Measurements from ENCODE around the gene CWC22. TPM values are rescaled to one million over a fixed set of nuclear protein-coding genes. Genes with fewer than 3 reads are reported as not detected.

The CWC22 gene
- polyA plus RNA-seq, 1 of the 3 experiments (the other 2 are of a cell fraction): 2.7 TPM

DNA sequence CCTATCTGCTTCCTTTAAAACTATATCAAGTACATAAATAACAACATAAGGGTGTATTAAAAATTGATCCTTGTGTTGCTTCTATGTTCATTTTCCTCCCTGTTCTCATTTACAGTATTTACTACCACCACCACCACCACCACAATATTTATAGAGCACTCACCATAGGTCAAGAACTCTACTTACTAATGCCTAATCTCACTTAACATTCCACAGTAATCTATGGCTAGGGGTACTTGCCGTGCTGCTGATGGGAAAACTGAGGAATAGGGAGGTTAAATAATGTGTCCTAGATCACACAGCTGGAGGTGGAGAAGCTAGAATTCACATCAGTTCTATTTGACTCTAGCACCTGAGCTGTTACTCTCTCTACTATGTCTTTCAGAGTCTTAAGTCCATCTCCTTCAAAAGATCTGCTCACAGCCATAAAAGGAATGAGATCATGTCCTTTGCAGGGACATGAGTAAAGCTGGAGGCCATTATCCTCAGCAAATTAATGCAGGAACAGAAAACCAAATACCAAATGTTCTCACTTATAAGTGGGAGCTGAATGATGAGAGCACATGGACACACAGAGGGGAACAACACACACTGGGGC is 91.6 kb downstream of the CWC22 start:
- ChIA-PET POLR2A (no interaction called here), CTCF (interaction anchor here (1.3 kb wide), 1 partner anchor 17 kb away, joined by 6 read pairs; no protein-coding TSS in a partner anchor)
- Histone ChIP-seq H3K36me3 (replicated peaks in 1 of 2; ENCODE audit: control insufficient read depth in 1 of 2, insufficient read depth in 2 of 2, low read length in 1 of 2) (no peaks in the 10 kb centered on the region), H3K27ac (ENCODE audit: low read depth in 2 of 2, low read length in 1 of 2) (no peak overlapping the region), H3K4me2 (no peak overlapping the region), H3K9me2 (no peaks in the 10 kb centered on the region), H2AFZ (ENCODE audit: low read depth) (no peak overlapping the region), H3K27me3 (ENCODE audit: insufficient read depth) (no peaks in the 10 kb centered on the region), H3F3A (replicated peaks; ENCODE audit: insufficient read depth) (no peaks in the 10 kb centered on the region), H3K9me3 (no peaks in the 10 kb centered on the region), H3K9ac (no peak overlapping the region), H3K4me1 (ENCODE audit: control insufficient read depth in 1 of 2, insufficient read depth in 2 of 2, low read depth in 1 of 2, low read length in 1 of 2) (no peaks in the 10 kb centered on the region), H3K79me2 (ENCODE audit: insufficient read depth) (no peaks in the 10 kb centered on the region), H3K4me3 (ENCODE audit: low read depth in 2 of 2, low read length in 1 of 2) (no peak overlapping the region), H4K20me1 (ENCODE audit: insufficient read depth) (no peaks in the 10 kb centered on the region)
- TF ChIP-seq FOXJ3 (CRISPR knock-in tag; IDR thresholded peaks at IDR 0.05): no peak
- TF ChIP-seq RAD21 (IDR thresholded peaks at IDR 0.05; ENCODE audit: low read length): no peak
- TF ChIP-seq, protein P1, sequence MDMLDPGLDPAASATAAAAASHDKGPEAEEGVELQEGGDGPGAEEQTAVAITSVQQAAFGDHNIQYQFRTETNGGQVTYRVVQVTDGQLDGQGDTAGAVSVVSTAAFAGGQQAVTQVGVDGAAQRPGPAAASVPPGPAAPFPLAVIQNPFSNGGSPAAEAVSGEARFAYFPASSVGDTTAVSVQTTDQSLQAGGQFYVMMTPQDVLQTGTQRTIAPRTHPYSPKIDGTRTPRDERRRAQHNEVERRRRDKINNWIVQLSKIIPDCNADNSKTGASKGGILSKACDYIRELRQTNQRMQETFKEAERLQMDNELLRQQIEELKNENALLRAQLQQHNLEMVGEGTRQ (IDR thresholded peaks at IDR 0.05; ENCODE audit: borderline replicate concordance, low read depth, low read length): no peak
- TF ChIP-seq MXI1 (IDR thresholded peaks at IDR 0.05; ENCODE audit: low read depth, low read length): no peak
- no peak for TF ChIP-seq RFX5 (IDR thresholded peaks at IDR 0.05; ENCODE audit: low read length)
- TF ChIP-seq, protein P2, sequence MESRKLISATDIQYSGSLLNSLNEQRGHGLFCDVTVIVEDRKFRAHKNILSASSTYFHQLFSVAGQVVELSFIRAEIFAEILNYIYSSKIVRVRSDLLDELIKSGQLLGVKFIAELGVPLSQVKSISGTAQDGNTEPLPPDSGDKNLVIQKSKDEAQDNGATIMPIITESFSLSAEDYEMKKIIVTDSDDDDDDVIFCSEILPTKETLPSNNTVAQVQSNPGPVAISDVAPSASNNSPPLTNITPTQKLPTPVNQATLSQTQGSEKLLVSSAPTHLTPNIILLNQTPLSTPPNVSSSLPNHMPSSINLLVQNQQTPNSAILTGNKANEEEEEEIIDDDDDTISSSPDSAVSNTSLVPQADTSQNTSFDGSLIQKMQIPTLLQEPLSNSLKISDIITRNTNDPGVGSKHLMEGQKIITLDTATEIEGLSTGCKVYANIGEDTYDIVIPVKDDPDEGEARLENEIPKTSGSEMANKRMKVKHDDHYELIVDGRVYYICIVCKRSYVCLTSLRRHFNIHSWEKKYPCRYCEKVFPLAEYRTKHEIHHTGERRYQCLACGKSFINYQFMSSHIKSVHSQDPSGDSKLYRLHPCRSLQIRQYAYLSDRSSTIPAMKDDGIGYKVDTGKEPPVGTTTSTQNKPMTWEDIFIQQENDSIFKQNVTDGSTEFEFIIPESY (IDR thresholded peaks at IDR 0.05; ENCODE audit: borderline replicate concordance, low read depth): no peak
- WGBS (ENCODE audit: low lambda C conversion rate): 17% methylated on average over 1 of the region's 1 CpG
- DNase-seq: no peak

DNA sequence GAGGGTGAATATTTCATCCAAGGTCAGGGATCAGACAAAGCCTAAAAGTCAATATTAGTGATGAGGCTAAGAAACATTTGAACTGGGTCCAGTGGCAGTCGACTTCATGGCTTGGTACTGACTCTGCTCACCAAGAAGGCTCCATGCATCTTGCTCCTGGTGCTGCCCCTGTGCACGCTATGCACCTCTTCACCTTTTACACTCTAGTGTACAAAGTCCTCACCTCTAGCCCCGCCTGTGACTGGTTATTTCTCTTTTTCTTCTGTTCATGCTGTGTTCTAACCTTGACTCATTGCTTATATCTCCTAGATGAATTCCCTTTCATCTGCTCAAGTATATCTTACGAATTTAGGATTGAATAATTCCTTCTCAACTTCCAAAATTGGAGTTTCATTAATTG is 93.3 kb downstream of the CWC22 start:
- CTCF ChIA-PET: interaction anchor here (1.3 kb wide), 1 partner anchor 15 kb away, joined by 3 read pairs; no protein-coding TSS in a partner anchor
- no peak for DNase-seq

More for the DNA sequence above, 93.3 kb downstream of the CWC22 start:
- Histone ChIP-seq H3K9ac (no peak overlapping the region), H3K4me1 (ENCODE audit: control insufficient read depth in 1 of 2, insufficient read depth in 2 of 2, low read depth in 1 of 2, low read length in 1 of 2) (no peaks in the 10 kb centered on the region), H2AFZ (ENCODE audit: low read depth) (no peak overlapping the region), H3K27me3 (ENCODE audit: insufficient read depth) (no peaks in the 10 kb centered on the region), H3K9me2 (no peaks in the 10 kb centered on the region), H3K36me3 (replicated peaks in 1 of 2; ENCODE audit: control insufficient read depth in 1 of 2, insufficient read depth in 2 of 2, low read length in 1 of 2) (no peaks in the 10 kb centered on the region), H3F3A (replicated peaks; ENCODE audit: insufficient read depth) (no peaks in the 10 kb centered on the region), H3K79me2 (ENCODE audit: insufficient read depth) (no peaks in the 10 kb centered on the region), H4K20me1 (ENCODE audit: insufficient read depth) (no peaks in the 10 kb centered on the region), H3K4me3 (ENCODE audit: low read depth in 2 of 2, low read length in 1 of 2) (no peak overlapping the region), H3K9me3 (no peaks in the 10 kb centered on the region), H3K4me2 (no peak overlapping the region), H3K27ac (ENCODE audit: low read depth in 2 of 2, low read length in 1 of 2) (no peak overlapping the region)
- POLR2A ChIA-PET: no interaction called here
- TF ChIP-seq, protein P1 (IDR thresholded peaks at IDR 0.05; ENCODE audit: borderline replicate concordance, low read depth, low read length): no peak
- TF ChIP-seq MEF2A (IDR thresholded peaks at IDR 0.05; ENCODE audit: borderline replicate concordance, low read depth): no peak
- TF ChIP-seq, protein P3, sequence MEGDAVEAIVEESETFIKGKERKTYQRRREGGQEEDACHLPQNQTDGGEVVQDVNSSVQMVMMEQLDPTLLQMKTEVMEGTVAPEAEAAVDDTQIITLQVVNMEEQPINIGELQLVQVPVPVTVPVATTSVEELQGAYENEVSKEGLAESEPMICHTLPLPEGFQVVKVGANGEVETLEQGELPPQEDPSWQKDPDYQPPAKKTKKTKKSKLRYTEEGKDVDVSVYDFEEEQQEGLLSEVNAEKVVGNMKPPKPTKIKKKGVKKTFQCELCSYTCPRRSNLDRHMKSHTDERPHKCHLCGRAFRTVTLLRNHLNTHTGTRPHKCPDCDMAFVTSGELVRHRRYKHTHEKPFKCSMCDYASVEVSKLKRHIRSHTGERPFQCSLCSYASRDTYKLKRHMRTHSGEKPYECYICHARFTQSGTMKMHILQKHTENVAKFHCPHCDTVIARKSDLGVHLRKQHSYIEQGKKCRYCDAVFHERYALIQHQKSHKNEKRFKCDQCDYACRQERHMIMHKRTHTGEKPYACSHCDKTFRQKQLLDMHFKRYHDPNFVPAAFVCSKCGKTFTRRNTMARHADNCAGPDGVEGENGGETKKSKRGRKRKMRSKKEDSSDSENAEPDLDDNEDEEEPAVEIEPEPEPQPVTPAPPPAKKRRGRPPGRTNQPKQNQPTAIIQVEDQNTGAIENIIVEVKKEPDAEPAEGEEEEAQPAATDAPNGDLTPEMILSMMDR (IDR thresholded peaks at IDR 0.05): no peak
- no peak for TF ChIP-seq GABPA (IDR thresholded peaks at IDR 0.05; ENCODE audit: low read depth)
- TF ChIP-seq, protein P4, sequence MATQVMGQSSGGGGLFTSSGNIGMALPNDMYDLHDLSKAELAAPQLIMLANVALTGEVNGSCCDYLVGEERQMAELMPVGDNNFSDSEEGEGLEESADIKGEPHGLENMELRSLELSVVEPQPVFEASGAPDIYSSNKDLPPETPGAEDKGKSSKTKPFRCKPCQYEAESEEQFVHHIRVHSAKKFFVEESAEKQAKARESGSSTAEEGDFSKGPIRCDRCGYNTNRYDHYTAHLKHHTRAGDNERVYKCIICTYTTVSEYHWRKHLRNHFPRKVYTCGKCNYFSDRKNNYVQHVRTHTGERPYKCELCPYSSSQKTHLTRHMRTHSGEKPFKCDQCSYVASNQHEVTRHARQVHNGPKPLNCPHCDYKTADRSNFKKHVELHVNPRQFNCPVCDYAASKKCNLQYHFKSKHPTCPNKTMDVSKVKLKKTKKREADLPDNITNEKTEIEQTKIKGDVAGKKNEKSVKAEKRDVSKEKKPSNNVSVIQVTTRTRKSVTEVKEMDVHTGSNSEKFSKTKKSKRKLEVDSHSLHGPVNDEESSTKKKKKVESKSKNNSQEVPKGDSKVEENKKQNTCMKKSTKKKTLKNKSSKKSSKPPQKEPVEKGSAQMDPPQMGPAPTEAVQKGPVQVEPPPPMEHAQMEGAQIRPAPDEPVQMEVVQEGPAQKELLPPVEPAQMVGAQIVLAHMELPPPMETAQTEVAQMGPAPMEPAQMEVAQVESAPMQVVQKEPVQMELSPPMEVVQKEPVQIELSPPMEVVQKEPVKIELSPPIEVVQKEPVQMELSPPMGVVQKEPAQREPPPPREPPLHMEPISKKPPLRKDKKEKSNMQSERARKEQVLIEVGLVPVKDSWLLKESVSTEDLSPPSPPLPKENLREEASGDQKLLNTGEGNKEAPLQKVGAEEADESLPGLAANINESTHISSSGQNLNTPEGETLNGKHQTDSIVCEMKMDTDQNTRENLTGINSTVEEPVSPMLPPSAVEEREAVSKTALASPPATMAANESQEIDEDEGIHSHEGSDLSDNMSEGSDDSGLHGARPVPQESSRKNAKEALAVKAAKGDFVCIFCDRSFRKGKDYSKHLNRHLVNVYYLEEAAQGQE (IDR thresholded peaks at IDR 0.05; ENCODE audit: low read depth, low read length): no peak
- no peak for TF ChIP-seq FOXJ3 (CRISPR knock-in tag; IDR thresholded peaks at IDR 0.05)
- TF ChIP-seq YY1 (IDR thresholded peaks at IDR 0.05; ENCODE audit: low read depth): no peak
- WGBS (ENCODE audit: low lambda C conversion rate): 39% methylated on average over 4 of the region's 4 CpGs
